Measurements from ENCODE around the gene NPPC.

- TF ChIP-seq EP300 (IDR thresholded peaks at IDR 0.05; ENCODE audit: borderline replicate concordance) (no peak), REST (IDR thresholded peaks at IDR 0.05; ENCODE audit: low read depth) (no peak), CREB1 (IDR thresholded peaks at IDR 0.05; ENCODE audit: low read depth) (no peak), TAF1 (IDR thresholded peaks at IDR 0.05; ENCODE audit: low read depth) (no peak), EGR1 (IDR thresholded peaks at IDR 0.05) (no peak), MAX (IDR thresholded peaks at IDR 0.05) (no peak), NFIC (IDR thresholded peaks at IDR 0.05) (no peak), FOXM1 (IDR thresholded peaks at IDR 0.05; ENCODE audit: borderline replicate concordance, low read depth) (no peak), CEBPB (IDR thresholded peaks at IDR 0.05) (no peak)
Measured at GRCh38 chr2:231908584-231908983, 17.6 kb downstream of the NPPC start.
